Measurements from ENCODE around the gene SLC27A5. TPM values are rescaled to one million over a fixed set of nuclear protein-coding genes. Genes with fewer than 3 reads are reported as not detected.
"Not testable (repeated sequence)": the region's sequence is repeated elsewhere in the genome, so short reads cannot be mapped to it uniquely, and the experiment has no call there.

Gene SLC27A5
- total RNA-seq, 1 donor from 2014 or later: 4.1 TPM

DNA sequence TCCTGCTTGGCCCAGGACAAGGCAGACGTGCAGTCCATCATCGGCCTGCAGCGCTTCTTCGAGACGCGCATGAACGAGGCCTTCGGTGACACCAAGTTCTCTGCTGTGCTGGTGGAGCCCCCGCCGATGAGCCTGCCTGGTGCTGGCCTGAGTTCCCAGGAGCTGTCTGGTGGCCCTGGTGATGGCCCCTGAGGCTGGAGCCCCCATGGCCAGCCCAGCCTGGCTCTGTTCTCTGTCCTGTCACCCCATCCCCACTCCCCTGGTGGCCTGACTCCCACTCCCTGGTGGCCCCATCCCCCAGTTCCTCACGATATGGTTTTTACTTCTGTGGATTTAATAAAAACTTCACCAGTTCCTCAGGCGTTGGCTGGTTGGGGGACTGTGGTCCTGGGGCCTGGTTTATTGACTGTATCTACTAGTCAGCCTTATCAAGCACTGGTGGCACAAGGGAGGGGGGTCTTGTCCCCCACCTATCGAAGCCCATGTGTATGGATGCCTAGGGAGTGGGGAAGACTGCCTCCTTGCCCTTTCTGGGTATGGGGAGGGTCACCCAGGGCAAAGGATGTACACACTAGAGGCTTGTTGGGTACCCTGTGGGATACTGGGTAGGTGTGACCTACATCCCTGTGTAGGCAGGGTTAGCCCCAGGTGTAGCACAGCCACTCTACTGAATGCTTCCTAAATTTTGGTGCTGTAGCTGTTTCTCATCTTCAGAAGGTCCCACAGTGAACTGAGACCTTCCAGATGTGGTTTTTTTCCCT lies 38.8 kb upstream of the SLC27A5 start:
- DNase-seq: no peak

DNA sequence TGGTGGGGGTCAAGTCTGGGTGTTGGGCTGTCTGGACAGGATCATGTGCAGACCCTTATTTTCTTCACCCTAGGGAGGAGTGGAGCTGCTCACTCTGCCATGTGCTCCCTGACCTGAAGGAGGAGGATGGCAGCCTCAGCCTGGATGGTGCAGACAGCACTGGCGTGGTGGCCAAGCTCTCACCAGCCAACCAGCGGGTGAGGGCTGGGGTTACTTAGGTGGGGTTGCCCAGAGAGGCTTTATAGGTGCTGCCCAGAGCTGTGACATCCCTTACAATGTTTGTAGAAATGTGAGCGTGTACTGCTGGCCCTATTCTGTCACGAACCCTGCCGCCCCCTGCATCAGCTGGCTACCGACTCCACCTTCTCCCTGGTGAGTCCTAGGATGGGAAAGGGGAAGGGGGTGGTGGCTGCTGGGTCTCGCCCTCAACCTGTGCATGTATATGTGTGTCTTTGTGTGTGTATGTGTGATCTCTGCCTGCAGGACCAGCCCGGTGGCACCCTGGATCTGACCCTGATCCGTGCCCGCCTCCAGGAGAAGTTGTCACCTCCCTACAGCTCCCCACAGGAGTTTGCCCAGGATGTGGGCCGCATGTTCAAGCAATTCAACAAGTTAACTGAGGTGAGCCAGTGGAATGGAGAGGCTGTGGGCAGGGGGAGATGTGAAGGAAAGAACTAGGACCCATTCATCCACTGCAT lies 38.0 kb upstream of the SLC27A5 start:
- no peak for DNase-seq

DNA sequence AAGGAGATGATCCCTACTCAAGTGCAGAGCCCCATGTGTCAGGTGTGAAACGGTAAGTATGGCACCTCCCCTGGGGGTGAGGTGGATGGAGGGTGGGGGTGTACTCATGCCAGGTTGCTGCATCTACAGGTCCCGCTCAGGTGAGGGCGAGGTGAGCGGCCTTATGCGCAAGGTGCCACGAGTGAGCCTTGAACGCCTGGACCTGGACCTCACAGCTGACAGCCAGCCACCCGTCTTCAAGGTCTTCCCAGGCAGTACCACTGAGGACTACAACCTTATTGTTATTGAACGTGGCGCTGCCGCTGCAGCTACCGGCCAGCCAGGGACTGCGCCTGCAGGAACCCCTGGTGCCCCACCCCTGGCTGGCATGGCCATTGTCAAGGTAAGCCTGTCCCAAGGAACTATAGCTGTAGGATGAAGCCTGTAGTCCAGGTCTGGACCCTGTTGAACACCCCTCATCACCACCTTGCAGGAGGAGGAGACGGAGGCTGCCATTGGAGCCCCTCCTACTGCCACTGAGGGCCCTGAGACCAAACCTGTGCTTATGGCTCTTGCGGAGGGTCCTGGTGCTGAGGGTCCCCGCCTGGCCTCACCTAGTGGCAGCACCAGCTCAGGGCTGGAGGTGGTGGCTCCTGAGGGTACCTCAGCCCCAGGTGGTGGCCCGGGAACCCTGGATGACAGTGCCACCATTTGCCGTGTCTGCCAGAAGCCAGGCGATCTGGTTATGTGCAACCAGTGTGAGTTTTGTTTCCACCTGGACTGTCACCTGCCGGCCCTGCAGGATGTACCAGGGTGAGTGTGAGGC lies 37.3 kb upstream of the SLC27A5 start:
- DNase-seq: no peak

DNA sequence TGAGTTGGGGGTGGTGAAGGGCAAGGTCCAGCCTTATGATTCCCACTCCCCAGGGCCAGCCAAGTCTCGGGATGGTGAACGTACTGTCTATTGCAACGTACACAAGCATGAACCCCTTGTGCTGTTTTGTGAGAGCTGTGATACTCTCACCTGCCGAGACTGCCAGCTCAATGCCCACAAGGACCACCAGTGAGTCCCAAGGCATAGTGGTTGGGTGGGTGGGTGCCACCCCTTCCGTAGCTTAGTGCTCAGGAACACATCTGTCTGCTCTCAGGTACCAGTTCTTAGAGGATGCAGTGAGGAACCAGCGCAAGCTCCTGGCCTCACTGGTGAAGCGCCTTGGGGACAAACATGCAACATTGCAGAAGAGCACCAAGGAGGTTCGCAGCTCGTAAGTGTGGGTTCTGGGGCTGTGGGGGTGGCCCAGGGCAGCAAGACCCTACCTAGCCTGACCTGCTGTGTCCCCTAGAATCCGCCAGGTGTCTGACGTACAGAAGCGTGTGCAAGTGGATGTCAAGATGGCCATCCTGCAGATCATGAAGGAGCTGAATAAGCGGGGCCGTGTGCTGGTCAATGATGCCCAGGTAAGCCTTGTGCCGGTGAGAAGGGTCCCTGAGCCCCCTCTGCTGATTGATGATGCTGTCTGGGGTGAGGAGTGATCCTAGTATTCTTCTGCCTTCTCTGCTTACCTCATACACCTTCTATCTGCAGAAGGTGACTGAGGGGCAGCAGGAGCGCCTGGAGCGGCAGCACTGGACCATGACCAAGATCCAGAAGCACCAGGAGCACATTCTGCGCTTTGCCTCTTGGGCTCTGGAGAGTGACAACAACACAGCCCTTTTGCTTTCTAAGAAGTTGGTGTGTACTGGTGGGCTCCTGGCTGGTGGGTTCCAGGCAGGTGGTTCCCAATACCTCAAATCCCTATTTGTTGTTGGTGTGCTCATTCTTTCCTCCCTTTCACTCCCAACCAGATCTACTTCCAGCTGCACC lies 35.8 kb upstream of the SLC27A5 start:
- no peak for DNase-seq

DNA sequence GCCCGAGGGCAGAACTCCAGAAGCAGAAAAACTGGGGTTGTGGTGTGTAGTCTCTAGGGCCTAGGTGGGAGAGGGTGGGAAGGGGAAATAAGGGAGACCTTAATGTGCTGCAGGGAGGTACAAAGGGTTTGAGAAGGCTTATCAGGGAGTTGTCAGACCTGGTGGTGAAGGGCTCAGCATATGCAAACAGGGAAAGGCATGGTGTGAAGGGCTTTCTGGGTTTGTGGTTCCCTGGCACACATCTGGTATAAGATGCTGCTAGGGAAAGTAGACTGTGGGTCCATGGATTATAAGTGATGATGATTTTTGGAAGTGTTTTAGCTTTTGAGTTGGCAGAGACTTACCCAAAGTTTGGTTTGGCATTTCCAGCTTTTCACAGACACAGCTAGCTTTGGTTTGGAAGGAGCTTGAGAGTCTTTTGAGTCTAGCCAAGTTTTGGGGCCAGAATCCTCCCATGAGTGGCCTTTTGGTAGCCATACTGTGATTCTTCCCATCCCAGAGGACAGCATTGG lies 34.3 kb upstream of the SLC27A5 start:
- no peak for DNase-seq

DNA sequence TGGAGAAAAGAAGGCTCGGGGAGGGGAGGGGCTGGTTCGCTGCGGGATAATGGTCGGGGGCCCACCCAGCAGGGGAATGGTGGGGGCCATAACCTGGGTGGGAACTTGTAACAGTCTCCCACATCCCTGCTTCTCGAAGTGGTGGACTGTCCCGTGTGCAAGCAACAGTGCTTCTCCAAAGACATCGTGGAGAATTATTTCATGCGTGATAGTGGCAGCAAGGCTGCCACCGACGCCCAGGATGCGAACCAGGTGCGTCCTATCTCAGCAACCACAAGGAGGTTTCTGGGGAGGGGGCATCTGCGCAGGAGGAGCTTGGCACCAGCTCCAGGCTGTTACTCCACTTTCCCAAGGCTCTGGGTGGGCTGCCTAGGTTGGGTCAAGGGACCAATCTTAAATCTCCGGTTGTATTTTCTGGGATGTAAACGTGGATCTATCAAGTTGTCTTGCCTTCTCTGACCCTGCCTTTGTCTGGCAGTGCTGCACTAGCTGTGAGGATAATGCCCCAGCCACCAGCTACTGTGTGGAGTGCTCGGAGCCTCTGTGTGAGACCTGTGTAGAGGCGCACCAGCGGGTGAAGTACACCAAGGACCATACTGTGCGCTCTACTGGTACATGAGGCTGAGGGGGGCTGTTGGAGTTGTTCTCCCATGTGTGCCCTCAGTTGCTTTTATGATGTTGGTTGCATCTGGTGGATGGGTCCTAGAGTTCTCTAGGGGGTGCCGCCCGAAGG lies 33.7 kb upstream of the SLC27A5 start:
- no peak for DNase-seq

DNA sequence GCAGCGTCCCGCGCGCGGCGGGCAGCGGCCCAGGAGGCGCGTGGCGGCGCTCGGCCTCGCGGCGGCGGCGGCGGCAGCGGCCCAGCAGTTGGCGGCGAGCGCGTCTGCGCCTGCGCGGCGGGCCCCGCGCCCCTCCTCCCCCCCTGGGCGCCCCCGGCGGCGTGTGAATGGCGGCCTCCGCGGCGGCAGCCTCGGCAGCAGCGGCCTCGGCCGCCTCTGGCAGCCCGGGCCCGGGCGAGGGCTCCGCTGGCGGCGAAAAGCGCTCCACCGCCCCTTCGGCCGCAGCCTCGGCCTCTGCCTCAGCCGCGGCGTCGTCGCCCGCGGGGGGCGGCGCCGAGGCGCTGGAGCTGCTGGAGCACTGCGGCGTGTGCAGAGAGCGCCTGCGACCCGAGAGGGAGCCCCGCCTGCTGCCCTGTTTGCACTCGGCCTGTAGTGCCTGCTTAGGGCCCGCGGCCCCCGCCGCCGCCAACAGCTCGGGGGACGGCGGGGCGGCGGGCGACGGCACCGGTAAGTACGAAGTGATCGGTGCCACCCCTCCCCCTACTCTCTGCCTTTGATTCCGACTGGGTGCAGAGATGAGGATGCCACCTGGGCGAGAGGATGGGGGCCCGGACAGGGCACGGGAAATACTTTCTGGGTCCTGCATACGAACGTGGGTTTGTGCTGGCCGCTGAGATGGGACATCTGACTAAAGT lies 32.9 kb upstream of the SLC27A5 start:
- no peak for DNase-seq

DNA sequence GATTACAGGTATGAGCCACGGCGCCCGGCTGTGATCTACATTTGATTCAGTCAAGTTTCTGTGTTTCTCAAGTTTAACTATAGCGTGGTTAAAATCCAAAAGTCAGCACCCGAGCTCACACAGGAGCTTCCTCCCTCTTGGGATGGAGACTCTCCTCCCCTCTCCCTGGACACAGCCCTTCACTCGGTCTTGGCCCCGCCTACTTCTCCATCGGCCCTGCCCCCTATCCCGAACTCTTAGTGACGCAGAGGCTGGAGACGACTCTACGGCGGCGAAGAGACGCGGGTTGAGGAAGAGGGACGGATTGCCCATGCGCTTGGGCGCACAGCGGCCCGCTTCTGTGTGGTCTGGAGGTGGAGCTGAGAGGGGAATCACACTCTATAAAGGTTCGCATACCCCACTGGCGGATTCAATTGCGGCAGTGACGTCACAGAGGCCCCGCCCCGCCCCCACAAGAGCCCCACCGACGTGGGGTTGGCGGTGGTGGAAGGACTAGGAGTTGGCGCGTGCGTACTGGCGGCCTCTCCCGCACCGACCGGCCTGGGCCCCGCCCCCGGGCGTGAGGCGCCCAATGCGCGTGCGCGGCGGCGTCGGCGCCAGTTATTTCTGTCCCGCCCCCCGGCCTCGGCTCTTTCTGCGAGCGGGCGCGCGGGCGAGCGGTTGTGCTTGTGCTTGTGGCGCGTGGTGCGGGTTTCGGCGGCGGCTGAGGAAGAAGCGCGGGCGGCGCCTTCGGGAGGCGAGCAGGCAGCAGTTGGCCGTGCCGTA lies 32.2 kb upstream of the SLC27A5 start, which contains the start of gene TRIM28:
Gene TRIM28 (plus strand): TSS at position 239 of the 765 bp plus-strand sequence. CDS start 694 bp downstream, outside the sequence.
- no peak for DNase-seq

DNA sequence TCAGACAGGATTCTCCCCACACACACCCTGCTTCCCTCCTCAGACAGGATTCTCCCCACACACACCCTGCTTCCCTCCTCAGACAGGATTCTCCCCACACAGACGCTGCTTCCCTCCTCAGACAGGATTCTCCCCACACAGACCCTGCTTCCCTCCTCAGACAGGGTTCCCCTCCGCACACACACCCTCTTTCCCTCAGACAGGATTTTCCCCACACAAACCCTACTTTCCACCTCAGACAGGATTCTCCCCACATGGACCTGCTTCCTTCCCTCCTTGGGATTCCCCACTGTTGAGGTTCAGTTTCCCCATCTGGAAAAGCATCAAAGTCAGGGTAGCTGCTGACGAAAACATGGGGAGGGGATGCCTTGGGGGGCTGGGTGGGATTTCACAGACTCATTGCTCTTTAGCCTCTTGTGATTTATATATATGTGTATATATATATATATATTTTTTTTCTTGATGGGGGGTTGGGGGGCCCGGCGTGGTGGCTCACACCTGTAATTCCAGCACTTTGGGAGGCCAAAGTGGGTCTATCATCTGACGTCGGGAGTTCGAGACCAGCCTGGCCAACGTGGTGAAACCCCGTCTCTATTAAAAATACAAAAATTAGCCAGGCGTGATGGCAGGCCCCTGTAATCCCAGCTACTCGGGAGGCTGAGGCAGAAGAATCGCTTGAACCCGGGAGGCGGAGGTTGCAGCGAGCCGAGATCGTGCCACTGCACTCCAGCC lies 31.0 kb upstream of the SLC27A5 start:
- DNase-seq: not testable (repeated sequence)

DNA sequence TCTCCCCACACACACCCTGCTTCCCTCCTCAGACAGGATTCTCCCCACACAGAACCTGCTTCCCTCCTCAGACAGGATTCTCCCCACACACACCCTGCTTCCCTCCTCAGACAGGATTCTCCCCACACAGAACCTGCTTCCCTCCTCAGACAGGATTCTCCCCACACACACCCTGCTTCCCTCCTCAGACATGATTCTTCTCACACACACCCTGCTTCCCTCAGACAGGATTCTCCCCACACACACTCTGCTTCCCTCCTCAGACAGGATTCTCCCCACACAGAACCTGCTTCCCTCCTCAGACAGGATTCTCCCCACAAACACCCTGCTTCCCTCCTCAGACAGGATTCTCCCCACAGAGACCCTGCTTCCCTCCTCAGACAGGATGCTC lies 27.4 kb upstream of the SLC27A5 start:
- DNase-seq: not testable (repeated sequence)

DNA sequence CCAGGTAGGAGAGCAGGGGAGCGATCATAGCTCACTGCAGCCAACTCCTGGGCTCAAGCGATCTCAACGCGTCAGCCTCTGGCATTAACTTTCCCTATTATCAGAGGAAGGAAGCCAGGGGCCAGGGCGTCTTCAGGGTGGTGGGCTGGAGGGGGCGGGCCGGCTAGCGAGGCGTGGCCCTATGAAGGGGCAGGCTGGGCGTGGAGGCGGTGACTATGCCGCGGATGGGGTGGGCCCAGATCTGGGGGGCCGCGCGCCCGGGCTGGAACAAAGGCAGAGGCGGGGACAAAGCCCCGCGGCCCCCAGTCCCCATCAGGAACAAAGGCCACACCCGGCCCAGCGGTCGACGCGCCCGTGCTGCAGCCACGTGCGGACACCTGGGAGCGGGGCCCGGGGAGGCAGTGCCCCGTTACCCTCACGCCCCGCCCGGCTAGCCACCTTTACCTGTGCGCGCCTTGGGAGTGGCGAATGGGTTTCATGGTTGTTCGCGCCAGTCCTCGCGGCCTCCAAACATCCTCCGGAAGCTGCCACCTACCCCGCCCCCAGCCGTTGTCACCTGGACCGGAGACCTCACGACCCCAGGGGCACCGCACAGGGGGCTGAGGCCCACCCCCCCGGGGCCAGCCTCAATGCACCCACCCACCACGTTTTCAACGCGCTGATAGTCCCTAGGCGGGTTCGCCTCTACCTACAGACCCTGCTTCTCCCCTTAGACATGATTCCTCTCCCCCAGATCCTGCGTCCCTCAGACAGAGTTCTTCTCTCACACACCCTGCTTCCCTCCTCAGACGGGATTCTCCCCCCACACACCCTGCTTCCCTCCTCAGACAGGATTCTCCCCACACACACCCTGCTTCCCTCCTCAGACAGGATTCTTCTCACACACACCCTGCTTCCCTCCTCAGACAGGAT lies 26.7 kb upstream of the SLC27A5 start:
- no peak for DNase-seq

DNA sequence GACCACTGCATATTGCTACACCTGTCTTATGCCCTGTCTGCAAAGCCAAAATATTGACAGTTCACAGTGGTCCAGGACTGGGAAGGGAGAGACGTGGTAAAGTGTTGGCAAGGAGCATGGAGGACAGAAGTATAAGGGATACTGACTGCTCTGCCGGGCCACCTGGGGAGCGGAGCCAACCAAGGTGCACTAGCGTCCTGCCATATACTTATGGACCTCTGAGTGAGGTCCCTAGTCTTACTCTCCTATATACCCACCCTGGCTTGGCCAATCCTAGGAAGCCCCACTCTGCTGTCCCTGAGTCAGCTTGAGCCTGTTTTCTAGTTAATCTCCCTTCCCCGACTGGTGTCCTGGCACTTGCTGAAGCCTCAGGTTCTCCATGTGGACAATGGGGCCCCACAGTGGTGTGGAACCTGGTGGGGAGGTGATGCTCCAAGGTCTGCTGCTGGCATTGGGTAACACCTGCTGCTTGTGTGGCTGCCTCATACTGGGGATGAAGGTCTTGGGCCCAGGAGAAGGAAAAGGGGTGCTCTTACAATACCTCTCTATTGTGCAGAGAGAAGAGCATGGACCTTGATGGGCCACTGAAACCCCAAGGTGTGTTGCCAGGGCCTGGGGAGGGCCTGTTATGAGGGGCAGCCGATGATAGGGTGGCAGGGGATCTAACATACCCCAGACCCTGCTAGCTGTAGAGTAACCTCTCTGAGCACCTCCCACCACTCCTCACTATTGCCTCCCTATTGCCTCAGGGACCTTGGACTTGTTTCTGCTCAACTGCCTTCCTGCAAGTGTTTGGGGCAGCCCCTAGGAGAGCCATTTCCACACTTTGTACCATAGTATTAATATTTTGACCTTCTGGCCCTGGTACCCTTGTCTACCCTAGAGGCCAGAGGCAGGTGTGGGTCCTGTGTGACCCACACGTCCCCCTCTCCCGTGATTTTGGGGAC lies 25.3 kb upstream of the SLC27A5 start:
- no peak for DNase-seq

DNA sequence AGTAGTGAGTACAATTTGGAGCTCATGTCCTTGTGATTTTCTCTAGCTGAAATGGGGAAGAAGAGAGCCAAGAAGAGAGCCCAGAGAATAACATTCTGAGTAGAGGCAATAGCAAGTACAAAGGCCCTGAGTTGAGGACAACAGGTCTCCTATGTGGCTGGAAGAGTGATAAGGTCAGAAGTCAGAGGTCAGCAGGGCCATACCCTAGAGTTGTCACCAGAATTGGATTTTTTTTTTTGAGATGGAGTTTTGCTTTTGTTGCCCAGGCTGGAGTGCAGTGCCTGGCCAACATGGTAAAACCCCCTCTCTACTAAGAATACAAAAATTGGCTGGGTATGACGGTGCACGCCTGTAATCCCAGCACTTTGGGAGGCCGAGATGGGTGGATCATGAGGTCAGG lies 24.1 kb upstream of the SLC27A5 start:
- no peak for DNase-seq

DNA sequence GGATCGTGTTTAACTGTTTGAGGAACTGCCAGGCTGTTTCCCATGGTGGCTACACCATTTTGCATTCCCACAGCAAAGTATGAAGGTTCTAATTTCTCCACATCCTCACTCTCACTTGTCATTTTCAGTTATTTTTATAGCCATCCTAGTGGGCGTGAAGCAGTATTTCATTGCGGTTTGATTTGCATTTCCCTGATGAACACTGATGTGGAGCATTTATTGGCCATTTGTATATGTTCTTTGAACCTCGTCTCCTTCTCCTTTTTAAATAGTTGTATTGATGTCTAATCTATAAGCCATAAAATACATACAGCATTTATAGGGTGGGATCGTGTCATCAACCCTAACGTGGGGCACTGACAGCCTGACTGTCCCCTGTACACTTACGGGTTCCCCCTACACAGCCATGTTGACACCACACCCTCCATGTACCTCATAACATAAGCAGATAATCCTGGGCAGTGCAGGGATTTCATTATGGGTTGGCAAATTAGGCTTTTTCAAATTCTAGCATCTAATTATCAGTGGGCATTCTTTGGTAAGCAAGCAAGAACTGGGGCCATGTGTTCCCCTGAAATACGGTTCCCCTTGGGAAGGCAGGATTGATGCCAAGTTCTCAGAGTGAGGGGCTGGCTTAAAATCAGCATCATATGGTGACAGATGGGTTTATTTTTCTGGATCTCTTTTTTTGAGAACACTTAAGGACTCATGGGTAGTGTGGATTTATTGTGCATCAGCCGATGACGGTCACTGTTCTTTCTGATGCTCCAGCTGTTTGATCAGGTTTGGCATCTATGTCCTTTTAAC lies 19.4 kb upstream of the SLC27A5 start:
- DNase-seq: no peak

DNA sequence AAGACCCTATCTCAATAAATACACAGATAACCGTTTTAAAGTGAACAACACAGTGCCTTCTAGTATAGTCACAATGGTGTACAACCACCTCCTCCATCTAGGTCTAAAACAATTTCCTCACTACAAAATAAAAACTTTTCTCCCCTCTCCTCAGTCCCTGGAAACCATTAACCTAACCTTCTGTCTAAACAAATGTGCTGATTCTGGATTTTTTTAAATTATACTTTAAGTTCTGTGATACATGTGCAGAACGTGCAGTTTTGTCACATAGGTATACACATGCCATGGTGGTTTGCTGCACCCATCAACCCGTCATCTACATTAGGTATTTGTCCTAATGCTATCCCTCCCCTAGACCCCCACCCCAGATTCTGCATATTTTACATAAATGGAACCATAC lies 17.6 kb upstream of the SLC27A5 start:
- no peak for DNase-seq
